GM23338 (cell line): ENCODE data around the gene DOCK2. TPM values are rescaled to one million over a fixed set of nuclear protein-coding genes. Genes with fewer than 3 reads are reported as not detected.

ENCODE experiments used
- ATAC-seq: fragments of 200-7000 bp; cut with Tn5 transposase; 3 replicates; pipeline ENCODE4 v1.9.1; 2020
- DNase-seq: peaks from one replicate; pipeline ENCODE4 v3.0.0-alpha.2; 2015; ENCODE audit warnings: low spot score
- H2AFZ ChIP-seq: fragments of 200-600 bp; sonication (generic); 2 replicates; pipeline ENCODE4 v1.8.0; 2016; ENCODE audit warnings: antibody characterized with exemption, mild to moderate bottlenecking, moderate library complexity
- H3F3A ChIP-seq: fragments of 200-600 bp; sonication (generic); replicated peaks from 2 replicates; pipeline ENCODE4 v1.8.0; 2017; ENCODE audit warnings: antibody characterized with exemption, mixed run types, low read depth
- H3K27ac ChIP-seq: fragments of 200-600 bp; sonication (generic); 2 replicates; pipeline ENCODE4 v1.6.1; 2016; ENCODE audit warnings: low read depth
- H3K27me3 ChIP-seq: fragments of 200-600 bp; sonication (generic); 2 replicates; pipeline ENCODE4 v1.8.0; 2016; ENCODE audit warnings: mild to moderate bottlenecking, mixed run types, moderate library complexity; ENCODE audit not compliant: insufficient read depth
- H3K36me3 ChIP-seq: fragments of 200-600 bp; sonication (generic); 2 replicates; pipeline ENCODE4 v1.8.0; 2016; ENCODE audit warnings: mild to moderate bottlenecking; ENCODE audit not compliant: insufficient read depth
- H3K4me1 ChIP-seq: fragments of 200-600 bp; sonication (generic); 2 replicates; pipeline ENCODE4 v1.8.0; 2016; ENCODE audit warnings: mild to moderate bottlenecking, moderate library complexity; ENCODE audit not compliant: insufficient read depth
- H3K4me2 ChIP-seq: fragments of 200-600 bp; sonication (generic); 2 replicates; pipeline ENCODE4 v1.7.1; 2017; ENCODE audit warnings: mixed run types
- H3K4me3 ChIP-seq: fragments of 200-600 bp; sonication (generic); 2 replicates; pipeline ENCODE4 v1.6.1; 2016; ENCODE audit warnings: mixed run types
- H3K79me2 ChIP-seq: fragments of 200-600 bp; sonication (generic); replicated peaks from 2 replicates; pipeline ENCODE4 v1.8.0; 2017; ENCODE audit warnings: mild to moderate bottlenecking; ENCODE audit not compliant: insufficient read depth
- H3K9me2 ChIP-seq: fragments of 200-600 bp; sonication (generic); 2 replicates; pipeline ENCODE4 v1.8.0; 2017; ENCODE audit not compliant: insufficient read depth
- H4K20me1 ChIP-seq: fragments of 200-600 bp; sonication (generic); replicated peaks from 2 replicates; pipeline ENCODE4 v1.8.0; 2017; ENCODE audit warnings: mild to moderate bottlenecking; ENCODE audit not compliant: insufficient read depth
- H3K27ac Mint-ChIP-seq: 2 replicates; pipeline ENCODE4 v1.8.0; 2020; ENCODE audit warnings: inconsistent platforms, mild to moderate bottlenecking, moderate library complexity, mixed read lengths
- H3K27me3 Mint-ChIP-seq: 3 replicates; pipeline ENCODE4 v1.8.0; 2022; ENCODE audit warnings: low read depth, mild to moderate bottlenecking, moderate library complexity, mixed read lengths, inconsistent platforms; ENCODE audit not compliant: insufficient read depth, poor library complexity
- H3K36me3 Mint-ChIP-seq: 3 replicates; pipeline ENCODE4 v1.8.0; 2021; ENCODE audit warnings: low read depth, mild to moderate bottlenecking, inconsistent platforms, moderate library complexity, mixed read lengths
- H3K4me1 Mint-ChIP-seq: 3 replicates; pipeline ENCODE4 v1.8.0; 2020; ENCODE audit warnings: mild to moderate bottlenecking, inconsistent platforms, mixed read lengths
- H3K4me3 Mint-ChIP-seq: 3 replicates; pipeline ENCODE4 v1.8.0; 2021; ENCODE audit warnings: moderate library complexity, mild to moderate bottlenecking, inconsistent platforms, mixed read lengths
- H3K9me3 Mint-ChIP-seq: 3 replicates; pipeline ENCODE4 v1.8.0; 2020; ENCODE audit warnings: moderate library complexity, mild to moderate bottlenecking, inconsistent platforms, mixed read lengths
- CREB1 ChIP-seq: fragments of 250-450 bp; sonication (Bioruptor Pico); IDR thresholded peaks from 2 replicates; pipeline ENCODE4 v1.5.0; 2020; ENCODE audit warnings: low read depth, mild to moderate bottlenecking, moderate library complexity
- EZH2 ChIP-seq: fragments of 200-600 bp; sonication (generic); IDR thresholded peaks from one replicate; pipeline ENCODE4 v1.8.0; 2017; ENCODE audit warnings: antibody characterized with exemption, mild to moderate bottlenecking, low read depth; ENCODE audit not compliant: unreplicated experiment
- EZH2phosphoT487 ChIP-seq: fragments of 200-600 bp; sonication (generic); IDR thresholded peaks from one replicate; pipeline ENCODE4 v1.8.1; 2018; ENCODE audit warnings: antibody characterized with exemption; ENCODE audit not compliant: unreplicated experiment
- JUNB ChIP-seq: IDR thresholded peaks from one replicate; pipeline ENCODE4 v1.6.1; 2016; ENCODE audit warnings: antibody characterized with exemption; ENCODE audit not compliant: unreplicated experiment
- NANOG ChIP-seq: IDR thresholded peaks from 2 replicates; pipeline ENCODE4 v1.6.1; 2016; ENCODE audit warnings: antibody characterized with exemption, borderline replicate concordance
- POLR2AphosphoS5 ChIP-seq: IDR thresholded peaks from 2 replicates; pipeline ENCODE4 v1.6.1; 2016; ENCODE audit warnings: antibody characterized with exemption, low read depth
- STAT1 ChIP-seq: IDR thresholded peaks from one replicate; pipeline ENCODE4 v1.6.1; 2016; ENCODE audit warnings: antibody characterized with exemption; ENCODE audit not compliant: unreplicated experiment
- ZNF114 ChIP-seq: fragments of 250-450 bp; sonication (Bioruptor Pico); IDR thresholded peaks from 2 replicates; pipeline ENCODE4 v1.5.0; 2020; ENCODE audit warnings: mild to moderate bottlenecking, moderate library complexity
- ZNF331 ChIP-seq: fragments of 250-450 bp; sonication (Bioruptor Pico); IDR thresholded peaks from 2 replicates; pipeline ENCODE4 v1.5.0; 2020; ENCODE audit warnings: low read depth, mild to moderate bottlenecking, moderate library complexity
- polyA plus RNA-seq: library from polyadenylated mRNA; unstranded; fragments of >200 nt; fragmentation: Nextera tagmentation; extraction: Ambion mirVana; gene quantifications from 2 replicates; pipeline ENCODE4 v1.2.1, GENCODE V29; 2016
- total RNA-seq: library from RNA; depleted of rRNA; stranded (reverse); fragments of >200 nt; shearing (Covaris generic); gene quantifications from 2 replicates; pipeline ENCODE4 v1.2.3, GENCODE V29; 2014
- TF ChIP-seq, protein P1 (sequence below): IDR thresholded peaks from 2 replicates; pipeline ENCODE4 v1.6.1; 2016; ENCODE audit warnings: antibody characterized with exemption
- TF ChIP-seq, protein P2 (sequence below): fragments of 250-450 bp; sonication (Bioruptor Pico); IDR thresholded peaks from 2 replicates; pipeline ENCODE4 v1.5.0; 2020; ENCODE audit warnings: mild to moderate bottlenecking, moderate library complexity
- TF ChIP-seq, protein P3 (sequence below): IDR thresholded peaks from one replicate; pipeline ENCODE4 v1.6.1; 2018; ENCODE audit warnings: antibody characterized with exemption; ENCODE audit not compliant: unreplicated experiment

DOCK2 gene
- total and polyA plus RNA-seq, 2 experiments from 2014 or later: 3.7 to 9.4 TPM

DNA sequence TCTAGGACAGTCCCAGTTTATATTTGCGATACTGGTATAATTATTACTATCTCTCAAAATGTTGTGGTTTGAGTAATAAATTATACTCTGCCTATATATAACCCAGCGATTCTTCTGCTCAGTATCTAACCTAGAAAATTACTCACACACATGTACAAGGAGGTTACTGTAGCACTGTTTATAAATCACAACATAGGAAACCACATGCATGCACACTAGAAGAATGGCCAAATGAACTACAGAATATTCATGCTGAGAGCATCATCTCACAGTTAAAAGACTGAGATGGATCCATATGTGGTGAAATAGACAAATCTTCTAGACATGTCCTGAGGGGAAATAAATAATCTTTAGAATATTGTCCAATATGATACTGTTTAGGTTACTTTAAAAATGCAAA, 281.2 kb downstream of the DOCK2 start:
- Histone ChIP-seq H3K9me2 (no peaks in the 10 kb centered on the region), H3K36me3 (no peaks in the 10 kb centered on the region), H2AFZ (no peak overlapping the region), H3K4me1 (no peaks in the 10 kb centered on the region; the same call in 1 of the 2 replicates), H3F3A (no peaks in the 10 kb centered on the region), H3K4me2 (no peak overlapping the region), H3K79me2 (no peaks in the 10 kb centered on the region), H3K27ac (no peak overlapping the region), H4K20me1 (no peaks in the 10 kb centered on the region), H3K4me3 (no peak overlapping the region), H3K27me3 (no peaks in the 10 kb centered on the region)
- H3K9me3 Mint-ChIP-seq: no peaks in the 10 kb centered on the region
- H3K36me3 Mint-ChIP-seq: no peaks in the 10 kb centered on the region
- no peak overlapping the region for H3K27ac Mint-ChIP-seq
- H3K27me3 Mint-ChIP-seq: peaks cover 7% of the 10 kb centered on the region
- TF ChIP-seq ZNF331 (CRISPR knock-in tag) (no peak), ZNF114 (CRISPR knock-in tag) (no peak), EZH2phosphoT487 (no peak), CREB1 (CRISPR knock-in tag) (no peak), STAT1 (no peak), POLR2AphosphoS5 (no peak), NANOG (no peak), JUNB (no peak)
- TF ChIP-seq, protein P1, sequence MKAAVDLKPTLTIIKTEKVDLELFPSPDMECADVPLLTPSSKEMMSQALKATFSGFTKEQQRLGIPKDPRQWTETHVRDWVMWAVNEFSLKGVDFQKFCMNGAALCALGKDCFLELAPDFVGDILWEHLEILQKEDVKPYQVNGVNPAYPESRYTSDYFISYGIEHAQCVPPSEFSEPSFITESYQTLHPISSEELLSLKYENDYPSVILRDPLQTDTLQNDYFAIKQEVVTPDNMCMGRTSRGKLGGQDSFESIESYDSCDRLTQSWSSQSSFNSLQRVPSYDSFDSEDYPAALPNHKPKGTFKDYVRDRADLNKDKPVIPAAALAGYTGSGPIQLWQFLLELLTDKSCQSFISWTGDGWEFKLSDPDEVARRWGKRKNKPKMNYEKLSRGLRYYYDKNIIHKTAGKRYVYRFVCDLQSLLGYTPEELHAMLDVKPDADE: no peak
- H3K4me3 Mint-ChIP-seq: no peak overlapping the region
- DNase-seq (no peak), ATAC-seq (no peak)
- H3K4me1 Mint-ChIP-seq: peaks cover 11% of the 10 kb centered on the region

DNA sequence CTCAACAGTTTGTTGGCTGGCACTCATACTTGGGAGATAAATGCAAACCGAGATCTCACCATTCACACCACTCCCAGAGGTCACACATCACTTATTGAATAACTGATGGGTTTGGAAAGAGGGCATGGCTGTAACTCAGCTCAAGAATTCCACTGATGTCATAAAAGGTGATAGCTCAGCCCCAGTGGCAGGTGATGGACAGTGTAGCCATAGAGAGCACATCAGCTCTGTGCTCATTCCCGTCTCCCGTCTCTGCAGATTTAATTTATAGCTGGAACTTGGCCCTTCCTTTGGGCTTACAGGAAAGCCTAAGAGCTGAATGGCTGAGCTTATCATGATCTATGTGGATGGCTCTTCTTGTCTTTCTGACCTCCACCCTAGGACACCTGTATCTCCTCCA, 283.4 kb downstream of the DOCK2 start:
- Histone ChIP-seq H3K4me2 (no peak overlapping the region), H3F3A (no peaks in the 10 kb centered on the region), H3K27me3 (no peaks in the 10 kb centered on the region), H3K4me1 (no peaks in the 10 kb centered on the region; the same call in 1 of the 2 replicates), H4K20me1 (no peaks in the 10 kb centered on the region), H2AFZ (no peak overlapping the region), H3K36me3 (no peaks in the 10 kb centered on the region), H3K79me2 (no peaks in the 10 kb centered on the region), H3K9me2 (no peaks in the 10 kb centered on the region), H3K4me3 (no peak overlapping the region), H3K27ac (no peak overlapping the region)
- no peak overlapping the region for H3K27ac Mint-ChIP-seq
- no peak overlapping the region for H3K4me3 Mint-ChIP-seq
- H3K4me1 Mint-ChIP-seq: peaks cover 11% of the 10 kb centered on the region
- H3K36me3 Mint-ChIP-seq: no peaks in the 10 kb centered on the region
- ATAC-seq: no peak
- no peak for DNase-seq
- peaks cover 3% of the 10 kb centered on the region for H3K27me3 Mint-ChIP-seq
- no peaks in the 10 kb centered on the region for H3K9me3 Mint-ChIP-seq
- no peak for TF ChIP-seq EZH2phosphoT487
- TF ChIP-seq, protein P2, sequence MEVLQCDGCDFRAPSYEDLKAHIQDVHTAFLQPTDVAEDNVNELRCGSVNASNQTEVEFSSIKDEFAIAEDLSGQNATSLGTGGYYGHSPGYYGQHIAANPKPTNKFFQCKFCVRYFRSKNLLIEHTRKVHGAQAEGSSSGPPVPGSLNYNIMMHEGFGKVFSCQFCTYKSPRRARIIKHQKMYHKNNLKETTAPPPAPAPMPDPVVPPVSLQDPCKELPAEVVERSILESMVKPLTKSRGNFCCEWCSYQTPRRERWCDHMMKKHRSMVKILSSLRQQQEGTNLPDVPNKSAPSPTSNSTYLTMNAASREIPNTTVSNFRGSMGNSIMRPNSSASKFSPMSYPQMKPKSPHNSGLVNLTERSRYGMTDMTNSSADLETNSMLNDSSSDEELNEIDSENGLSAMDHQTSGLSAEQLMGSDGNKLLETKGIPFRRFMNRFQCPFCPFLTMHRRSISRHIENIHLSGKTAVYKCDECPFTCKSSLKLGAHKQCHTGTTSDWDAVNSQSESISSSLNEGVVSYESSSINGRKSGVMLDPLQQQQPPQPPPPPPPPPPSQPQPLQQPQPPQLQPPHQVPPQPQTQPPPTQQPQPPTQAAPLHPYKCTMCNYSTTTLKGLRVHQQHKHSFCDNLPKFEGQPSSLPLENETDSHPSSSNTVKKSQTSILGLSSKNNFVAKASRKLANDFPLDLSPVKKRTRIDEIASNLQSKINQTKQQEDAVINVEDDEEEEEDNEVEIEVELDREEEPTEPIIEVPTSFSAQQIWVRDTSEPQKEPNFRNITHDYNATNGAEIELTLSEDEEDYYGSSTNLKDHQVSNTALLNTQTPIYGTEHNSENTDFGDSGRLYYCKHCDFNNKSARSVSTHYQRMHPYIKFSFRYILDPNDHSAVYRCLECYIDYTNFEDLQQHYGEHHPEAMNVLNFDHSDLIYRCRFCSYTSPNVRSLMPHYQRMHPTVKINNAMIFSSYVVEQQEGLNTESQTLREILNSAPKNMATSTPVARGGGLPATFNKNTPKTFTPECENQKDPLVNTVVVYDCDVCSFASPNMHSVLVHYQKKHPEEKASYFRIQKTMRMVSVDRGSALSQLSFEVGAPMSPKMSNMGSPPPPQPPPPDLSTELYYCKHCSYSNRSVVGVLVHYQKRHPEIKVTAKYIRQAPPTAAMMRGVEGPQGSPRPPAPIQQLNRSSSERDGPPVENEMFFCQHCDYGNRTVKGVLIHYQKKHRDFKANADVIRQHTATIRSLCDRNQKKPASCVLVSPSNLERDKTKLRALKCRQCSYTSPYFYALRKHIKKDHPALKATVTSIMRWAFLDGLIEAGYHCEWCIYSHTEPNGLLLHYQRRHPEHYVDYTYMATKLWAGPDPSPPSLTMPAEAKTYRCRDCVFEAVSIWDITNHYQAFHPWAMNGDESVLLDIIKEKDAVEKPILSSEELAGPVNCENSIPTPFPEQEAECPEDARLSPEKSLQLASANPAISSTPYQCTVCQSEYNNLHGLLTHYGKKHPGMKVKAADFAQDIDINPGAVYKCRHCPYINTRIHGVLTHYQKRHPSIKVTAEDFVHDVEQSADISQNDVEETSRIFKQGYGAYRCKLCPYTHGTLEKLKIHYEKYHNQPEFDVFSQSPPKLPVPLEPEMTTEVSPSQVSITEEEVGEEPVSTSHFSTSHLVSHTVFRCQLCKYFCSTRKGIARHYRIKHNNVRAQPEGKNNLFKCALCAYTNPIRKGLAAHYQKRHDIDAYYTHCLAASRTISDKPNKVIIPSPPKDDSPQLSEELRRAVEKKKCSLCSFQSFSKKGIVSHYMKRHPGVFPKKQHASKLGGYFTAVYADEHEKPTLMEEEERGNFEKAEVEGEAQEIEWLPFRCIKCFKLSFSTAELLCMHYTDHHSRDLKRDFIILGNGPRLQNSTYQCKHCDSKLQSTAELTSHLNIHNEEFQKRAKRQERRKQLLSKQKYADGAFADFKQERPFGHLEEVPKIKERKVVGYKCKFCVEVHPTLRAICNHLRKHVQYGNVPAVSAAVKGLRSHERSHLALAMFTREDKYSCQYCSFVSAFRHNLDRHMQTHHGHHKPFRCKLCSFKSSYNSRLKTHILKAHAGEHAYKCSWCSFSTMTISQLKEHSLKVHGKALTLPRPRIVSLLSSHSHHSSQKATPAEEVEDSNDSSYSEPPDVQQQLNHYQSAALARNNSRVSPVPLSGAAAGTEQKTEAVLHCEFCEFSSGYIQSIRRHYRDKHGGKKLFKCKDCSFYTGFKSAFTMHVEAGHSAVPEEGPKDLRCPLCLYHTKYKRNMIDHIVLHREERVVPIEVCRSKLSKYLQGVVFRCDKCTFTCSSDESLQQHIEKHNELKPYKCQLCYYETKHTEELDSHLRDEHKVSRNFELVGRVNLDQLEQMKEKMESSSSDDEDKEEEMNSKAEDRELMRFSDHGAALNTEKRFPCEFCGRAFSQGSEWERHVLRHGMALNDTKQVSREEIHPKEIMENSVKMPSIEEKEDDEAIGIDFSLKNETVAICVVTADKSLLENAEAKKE (CRISPR knock-in tag): no peak
- no peak for TF ChIP-seq ZNF114 (CRISPR knock-in tag)
- no peak for TF ChIP-seq JUNB
- TF ChIP-seq EZH2: no peak
- TF ChIP-seq, protein P3, sequence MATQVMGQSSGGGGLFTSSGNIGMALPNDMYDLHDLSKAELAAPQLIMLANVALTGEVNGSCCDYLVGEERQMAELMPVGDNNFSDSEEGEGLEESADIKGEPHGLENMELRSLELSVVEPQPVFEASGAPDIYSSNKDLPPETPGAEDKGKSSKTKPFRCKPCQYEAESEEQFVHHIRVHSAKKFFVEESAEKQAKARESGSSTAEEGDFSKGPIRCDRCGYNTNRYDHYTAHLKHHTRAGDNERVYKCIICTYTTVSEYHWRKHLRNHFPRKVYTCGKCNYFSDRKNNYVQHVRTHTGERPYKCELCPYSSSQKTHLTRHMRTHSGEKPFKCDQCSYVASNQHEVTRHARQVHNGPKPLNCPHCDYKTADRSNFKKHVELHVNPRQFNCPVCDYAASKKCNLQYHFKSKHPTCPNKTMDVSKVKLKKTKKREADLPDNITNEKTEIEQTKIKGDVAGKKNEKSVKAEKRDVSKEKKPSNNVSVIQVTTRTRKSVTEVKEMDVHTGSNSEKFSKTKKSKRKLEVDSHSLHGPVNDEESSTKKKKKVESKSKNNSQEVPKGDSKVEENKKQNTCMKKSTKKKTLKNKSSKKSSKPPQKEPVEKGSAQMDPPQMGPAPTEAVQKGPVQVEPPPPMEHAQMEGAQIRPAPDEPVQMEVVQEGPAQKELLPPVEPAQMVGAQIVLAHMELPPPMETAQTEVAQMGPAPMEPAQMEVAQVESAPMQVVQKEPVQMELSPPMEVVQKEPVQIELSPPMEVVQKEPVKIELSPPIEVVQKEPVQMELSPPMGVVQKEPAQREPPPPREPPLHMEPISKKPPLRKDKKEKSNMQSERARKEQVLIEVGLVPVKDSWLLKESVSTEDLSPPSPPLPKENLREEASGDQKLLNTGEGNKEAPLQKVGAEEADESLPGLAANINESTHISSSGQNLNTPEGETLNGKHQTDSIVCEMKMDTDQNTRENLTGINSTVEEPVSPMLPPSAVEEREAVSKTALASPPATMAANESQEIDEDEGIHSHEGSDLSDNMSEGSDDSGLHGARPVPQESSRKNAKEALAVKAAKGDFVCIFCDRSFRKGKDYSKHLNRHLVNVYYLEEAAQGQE: no peak
- no peak for TF ChIP-seq ZNF331 (CRISPR knock-in tag)
- no peak for TF ChIP-seq NANOG
